Activated T-helper 1 cell treated with anti-CD3 and anti-CD28 coated beads, Interleukin-12 subunit alpha, Interleukin-12 subunit beta, Interleukin-2, Interleukin-4 antibody, amounts not matched to agents 30 ng/mL and 10 ng/mL and 1 ng/mL, durations not matched to agents 14 hours and 24 hours and 36 hours (primary cell): ENCODE data around the gene SNHG17. TPM values are rescaled to one million over a fixed set of nuclear protein-coding genes. Genes with fewer than 3 reads are reported as not detected.
"Not testable (repeated sequence)": the region's sequence is repeated elsewhere in the genome, so short reads cannot be mapped to it uniquely, and the experiment has no call there.

ENCODE experiments used
- DNase-seq: peaks from one replicate; pipeline ENCODE4 v3.0.0; 2021; ENCODE audit warnings: low spot score
- H3K27ac Mint-ChIP-seq: one replicate; pipeline ENCODE4 v1.8.0; 2021; ENCODE audit warnings: mild to moderate bottlenecking, mixed read lengths
- H3K27me3 Mint-ChIP-seq: one replicate; pipeline ENCODE4 v1.8.0; 2022; ENCODE audit warnings: mild to moderate bottlenecking, moderate library complexity, mixed read lengths; ENCODE audit not compliant: insufficient read depth
- H3K36me3 Mint-ChIP-seq: one replicate; pipeline ENCODE4 v1.8.0; 2021; ENCODE audit warnings: low read depth, mixed read lengths
- H3K4me1 Mint-ChIP-seq: one replicate; pipeline ENCODE4 v1.8.0; 2021; ENCODE audit warnings: low read depth, mixed read lengths
- H3K4me3 Mint-ChIP-seq: one replicate; pipeline ENCODE4 v1.8.0; 2021; ENCODE audit warnings: mild to moderate bottlenecking, moderate library complexity, mixed read lengths
- H3K9me3 Mint-ChIP-seq: one replicate; pipeline ENCODE4 v1.8.0; 2021; ENCODE audit warnings: mixed read lengths
- intact Hi-C: fragments of 100-400 bp; cut with micrococcal nuclease; formaldehyde crosslinking; loops from one replicate; pipeline ENCODE4 v1.15.1; 2024
- total RNA-seq: library from RNA; stranded (reverse); gene quantifications from 2 replicates; pipeline ENCODE4 v1.2.3, GENCODE V29; 2022

Gene SNHG17
- total RNA-seq, result 89.8 and 104 TPM in 2 replicates

- peak; percentile 84 for DNase-seq
- Mint-ChIP-seq H3K4me1 (peaks cover 25% of the 10 kb centered on the region), H3K36me3 (peaks cover 40% of the 10 kb centered on the region)
These were observed at the start of gene SNHG17 for GRCh38 chr20:38434770-38435554. TSS of gene SNHG17 (minus strand) at chr20:38435328.

GRCh38 chr20:38479596-38479995 is 44.5 kb upstream of the SNHG17 start:
- Mint-ChIP-seq H3K36me3 (peaks cover 9% of the 10 kb centered on the region), H3K27ac (no peak overlapping the region), H3K27me3 (no peaks in the 10 kb centered on the region), H3K4me3 (no peak overlapping the region), H3K4me1 (peaks cover 28% of the 10 kb centered on the region), H3K9me3 (no peaks in the 10 kb centered on the region)
- DNase-seq, result no peak
- intact Hi-C loops, result no loop called here

More at GRCh38 chr20:38434770-38435554, at the start of gene SNHG17:
- intact Hi-C loops, result loop anchor here (1.0 to 10.0 kb wide), 3 partner anchors 11 to 400 kb away; partner anchors contain the start of genes RALGAPB, RPRD1B and TTI1
- peak within 1 kb of the TSS; percentile 96 for H3K27ac Mint-ChIP-seq
- H3K4me3 Mint-ChIP-seq, result peak within 1 kb of the TSS; percentile 96
- no peaks in the 10 kb centered on the region for H3K9me3 Mint-ChIP-seq
- peaks cover 5% of the 10 kb centered on the region for H3K27me3 Mint-ChIP-seq

GRCh38 chr20:38477747-38478146 is 42.6 kb upstream of the SNHG17 start:
- Mint-ChIP-seq H3K9me3 (no peaks in the 10 kb centered on the region), H3K4me1 (peaks cover 36% of the 10 kb centered on the region), H3K27ac (no peak overlapping the region), H3K4me3 (no peak overlapping the region), H3K27me3 (no peaks in the 10 kb centered on the region), H3K36me3 (peaks cover 12% of the 10 kb centered on the region)
- intact Hi-C loops, result no loop called here
- no peak for DNase-seq

- H3K4me3 Mint-ChIP-seq, result peak overlapping the region; percentile 88
- H3K4me1 Mint-ChIP-seq, result peaks cover 34% of the 10 kb centered on the region
- H3K27ac Mint-ChIP-seq, result peak overlapping the region; percentile 63
- intact Hi-C loops, result no loop called here
- DNase-seq, result no peak
- peaks cover 3% of the 10 kb centered on the region for H3K36me3 Mint-ChIP-seq
- H3K27me3 Mint-ChIP-seq, result peaks cover 2% of the 10 kb centered on the region
- H3K9me3 Mint-ChIP-seq, result no peaks in the 10 kb centered on the region
These were observed 38.3 kb upstream of the SNHG17 start for GRCh38 chr20:38473367-38473795.

GRCh38 chr20:38472513-38473366 is 37.6 kb upstream of the SNHG17 start, which contains the start of gene RALGAPB:
TSS of gene RALGAPB (plus strand) at chr20:38472843. CDS start at chr20:38488433, 15,590 bp downstream.
- Mint-ChIP-seq H3K27me3 (peaks cover 2% of the 10 kb centered on the region), H3K27ac (peak within 1 kb of the TSS; percentile 77), H3K9me3 (no peaks in the 10 kb centered on the region), H3K4me3 (peak within 1 kb of the TSS; percentile 88), H3K4me1 (peaks cover 34% of the 10 kb centered on the region), H3K36me3 (peaks cover 3% of the 10 kb centered on the region)
- intact Hi-C loops, result loop anchor here (1.0 kb wide), 3 partner anchors 26 to 439 kb away; partner anchors contain the start of genes RPRD1B, SNHG17 and TTI1
- peak; percentile 97 for DNase-seq

- intact Hi-C loops, result loop anchor here (1.0 kb wide), 3 partner anchors 26 to 439 kb away; partner anchors contain the start of genes RPRD1B, SNHG17 and TTI1
- no peak for DNase-seq
- Mint-ChIP-seq H3K27ac (peak overlapping the region; percentile 77), H3K36me3 (peaks cover 3% of the 10 kb centered on the region), H3K27me3 (peaks cover 2% of the 10 kb centered on the region), H3K9me3 (no peaks in the 10 kb centered on the region), H3K4me3 (peak overlapping the region; percentile 88), H3K4me1 (peaks cover 34% of the 10 kb centered on the region)
These were observed 36.9 kb upstream of the SNHG17 start for GRCh38 chr20:38471987-38472512.

- Mint-ChIP-seq H3K4me1 (peaks cover 30% of the 10 kb centered on the region), H3K27ac (no peak overlapping the region), H3K36me3 (peaks cover 3% of the 10 kb centered on the region), H3K27me3 (peaks cover 2% of the 10 kb centered on the region), H3K4me3 (peak overlapping the region; percentile 44), H3K9me3 (no peaks in the 10 kb centered on the region)
- intact Hi-C loops, result no loop called here
- DNase-seq, result no peak
These were observed 36.1 kb upstream of the SNHG17 start for GRCh38 chr20:38471245-38471644.

- intact Hi-C loops, result no loop called here
- Mint-ChIP-seq H3K4me1 (peaks cover 4% of the 10 kb centered on the region), H3K27ac (no peak overlapping the region), H3K27me3 (peaks cover 2% of the 10 kb centered on the region), H3K4me3 (no peak overlapping the region), H3K9me3 (no peaks in the 10 kb centered on the region), H3K36me3 (no peaks in the 10 kb centered on the region)
- no peak for DNase-seq
These were observed 31.9 kb upstream of the SNHG17 start for GRCh38 chr20:38466983-38467382.

GRCh38 chr20:38466171-38466570 is 31.0 kb upstream of the SNHG17 start:
- Mint-ChIP-seq H3K4me3 (no peak overlapping the region), H3K27ac (no peak overlapping the region), H3K9me3 (no peaks in the 10 kb centered on the region), H3K36me3 (no peaks in the 10 kb centered on the region), H3K4me1 (no peaks in the 10 kb centered on the region), H3K27me3 (peaks cover 2% of the 10 kb centered on the region)
- intact Hi-C loops, result no loop called here
- no peak for DNase-seq

- H3K27me3 Mint-ChIP-seq, intact Hi-C loops, H3K4me1 Mint-ChIP-seq, H3K36me3 Mint-ChIP-seq, H3K9me3 Mint-ChIP-seq, DNase-seq, H3K27ac Mint-ChIP-seq, H3K4me3 Mint-ChIP-seq: not testable (repeated sequence)
These were observed 26.4 kb upstream of the SNHG17 start for GRCh38 chr20:38461569-38461968.

- H3K4me1 Mint-ChIP-seq, H3K27ac Mint-ChIP-seq, H3K4me3 Mint-ChIP-seq, H3K36me3 Mint-ChIP-seq, DNase-seq, intact Hi-C loops, H3K27me3 Mint-ChIP-seq, H3K9me3 Mint-ChIP-seq: not testable (repeated sequence)
These were observed 26.0 kb upstream of the SNHG17 start for GRCh38 chr20:38461167-38461566.

GRCh38 chr20:38460631-38461030 is 25.5 kb upstream of the SNHG17 start:
- H3K36me3 Mint-ChIP-seq, H3K27ac Mint-ChIP-seq, DNase-seq, H3K27me3 Mint-ChIP-seq, H3K4me1 Mint-ChIP-seq, H3K4me3 Mint-ChIP-seq, H3K9me3 Mint-ChIP-seq, intact Hi-C loops: not testable (repeated sequence)
